GM12892 (cell line): ENCODE results near the gene ZGPAT. TPM values are rescaled to one million over a fixed set of nuclear protein-coding genes. Genes with fewer than 3 reads are reported as not detected.
"Not testable (repeated sequence)": the region's sequence is repeated elsewhere in the genome, so short reads cannot be mapped to it uniquely, and the experiment has no call there.

Source experiments
- DNase-seq: peaks from one replicate; pipeline ENCODE4 v3.0.0; 2011; ENCODE audit not compliant: insufficient read length
- FAIRE-seq: peaks from 2 replicates; lab custom pipeline; 2011; peaks lifted over from hg19 to GRCh38; lab: Jason Lieb, UNC
- POLR2A ChIP-seq: IDR thresholded peaks from 2 replicates; pipeline ENCODE4 v1.6.1; 2011; ENCODE audit warnings: low read depth, low read length, control low read depth
- POLR2AphosphoS5 ChIP-seq: IDR thresholded peaks from 2 replicates; pipeline ENCODE4 v1.6.1; 2011; ENCODE audit warnings: low read depth, low read length, control low read depth
- TAF1 ChIP-seq: IDR thresholded peaks from 2 replicates; pipeline ENCODE4 v1.6.1; 2011; ENCODE audit warnings: low read depth, mild to moderate bottlenecking, control low read depth, low read length, borderline replicate concordance
- polyA plus RNA-seq: library from polyadenylated mRNA; unstranded; fragments of >200 nt; gene quantifications from one replicate; pipeline ENCODE4 v1.2.1, GENCODE V29; 2012; ENCODE audit warnings: missing spikeins, inconsistent platforms; ENCODE audit not compliant: missing spikeins

Gene ZGPAT
- polyA plus RNA-seq, result 8.6 TPM

GRCh38 chr20:63707558-63708300, at the start of gene ZGPAT, which contains the start of gene ARFRP1:
ZGPAT (plus strand) TSS chr20:63708039; CDS start chr20:63708581, 542 bp downstream.
ARFRP1 (minus strand) TSS chr20:63707976; CDS start chr20:63707091, 885 bp downstream.
- TF ChIP-seq TAF1 (0 out of 2 replicates have a peak, but pooled peaks have one; percentile 40), POLR2AphosphoS5 (no peak), POLR2A (peak; percentile 76; the same call in 1 of the 2 replicates)
- DNase-seq (peak; percentile 90), FAIRE-seq (peak; percentile 95)

- DNase-seq, result no peak
- no peak for TF ChIP-seq POLR2A
- TF ChIP-seq POLR2AphosphoS5, result no peak
- TF ChIP-seq TAF1, result no peak
- FAIRE-seq, result no peak
Measured at GRCh38 chr20:63658749-63659187, 49.1 kb upstream of the ZGPAT start.

- DNase-seq, result no peak
- no peak for TF ChIP-seq TAF1
- no peak for TF ChIP-seq POLR2AphosphoS5
- no peak for TF ChIP-seq POLR2A
- no peak for FAIRE-seq
Measured at GRCh38 chr20:63659370-63659769, 48.5 kb upstream of the ZGPAT start.

GRCh38 chr20:63660174-63660573, 47.7 kb upstream of the ZGPAT start:
- FAIRE-seq, result not testable (repeated sequence)

GRCh38 chr20:63660622-63661021, 47.2 kb upstream of the ZGPAT start:
- no peak for DNase-seq
- FAIRE-seq, result no peak
- no peak for TF ChIP-seq TAF1
- TF ChIP-seq POLR2AphosphoS5, result no peak
- TF ChIP-seq POLR2A, result no peak

More at GRCh38 chr20:63660174-63660573, 47.7 kb upstream of the ZGPAT start:
- not testable (repeated sequence) for DNase-seq

GRCh38 chr20:63661108-63661507, 46.7 kb upstream of the ZGPAT start:
- DNase-seq (no peak), FAIRE-seq (no peak)
- TF ChIP-seq TAF1, result no peak
- TF ChIP-seq POLR2A, result no peak
- TF ChIP-seq POLR2AphosphoS5, result no peak

GRCh38 chr20:63661959-63662812, 45.7 kb upstream of the ZGPAT start:
- FAIRE-seq (no peak), DNase-seq (no peak)
- no peak for TF ChIP-seq POLR2AphosphoS5
- no peak for TF ChIP-seq TAF1
- TF ChIP-seq POLR2A, result no peak

GRCh38 chr20:63662813-63663189, 45.0 kb upstream of the ZGPAT start:
- TF ChIP-seq POLR2A (no peak), POLR2AphosphoS5 (no peak), TAF1 (no peak)
- no peak for DNase-seq
- no peak for FAIRE-seq

- no peak for TF ChIP-seq TAF1
- no peak for TF ChIP-seq POLR2A
- no peak for TF ChIP-seq POLR2AphosphoS5
- DNase-seq, result no peak
- no peak for FAIRE-seq
Measured at GRCh38 chr20:63663332-63664066, 44.3 kb upstream of the ZGPAT start.

- FAIRE-seq, result no peak
- no peak for TF ChIP-seq POLR2AphosphoS5
- no peak for TF ChIP-seq POLR2A
- no peak for TF ChIP-seq TAF1
- no peak for DNase-seq
Measured at GRCh38 chr20:63664143-63664851, 43.5 kb upstream of the ZGPAT start.
